Psoas muscle (tissue), 8 donors: Measurements from ENCODE around the gene NARF. TPM values are rescaled to one million over a fixed set of nuclear protein-coding genes. Genes with fewer than 3 reads are reported as not detected.

Source experiments
- ATAC-seq, 4 donors: fragments of 200-7000 bp; cut with Tn5 transposase; one replicate each; pipeline ENCODE4 v1.9.1; 2020; ENCODE audit warnings: moderate library complexity in 3 of 4, mild to moderate bottlenecking in 2 of 4
- DNase-seq, 2 donors: peaks; one replicate each; pipeline ENCODE4 v3.0.0-alpha.2; 2020
- H3K27ac ChIP-seq: fragments of 200-600 bp; one replicate; pipeline ENCODE4 v1.8.0; 2022
- H3K27me3 ChIP-seq, 3 donors: fragments of 200-600 bp in 1 of 3; one replicate each; pipeline versions ENCODE4 v1.6.1 to v1.8.0; 2013 to 2022; ENCODE audit warnings: low read length in 2 of 3, mild to moderate bottlenecking in 2 of 3, moderate library complexity in 1 of 3; ENCODE audit not compliant: insufficient read depth in 3 of 3
- H3K36me3 ChIP-seq, 2 donors: fragments of 200-600 bp in 1 of 2; one replicate each; pipeline versions ENCODE4 v1.6.1 to v1.8.0; 2013 to 2022; ENCODE audit warnings: low read depth in 1 of 2, mild to moderate bottlenecking in 1 of 2, moderate library complexity in 1 of 2; ENCODE audit not compliant: insufficient read depth in 1 of 2
- H3K4me1 ChIP-seq: fragments of 200-600 bp; one replicate; pipeline ENCODE4 v1.8.0; 2022
- H3K4me3 ChIP-seq: fragments of 200-600 bp; one replicate; pipeline ENCODE4 v1.8.0; 2022; ENCODE audit warnings: mild to moderate bottlenecking
- H3K9me3 ChIP-seq: fragments of 200-600 bp; one replicate; pipeline ENCODE4 v1.8.0; 2022
- WGBS, 3 donors: extraction: QIAGEN DNeasy Blood & Tissue Kit; methylation state at CpG; one replicate each; pipeline versions ENCODE4 v1.1.6 to v1.1.7; 2013; 5-methylcytosine and 5-hydroxymethylcytosine counted together
- intact Hi-C, 2 donors: fragments of 100-400 bp; cut with DNase I; formaldehyde crosslinking; loops; one replicate each; pipeline versions ENCODE4 v1.11.0 to v1.14.2; 2022
- polyA plus RNA-seq, 3 donors: library from polyadenylated mRNA; stranded (reverse); fragments of 200-250 nt; gene quantifications; one replicate each; pipeline ENCODE4 v1.2.3, GENCODE V29; 2013
- total RNA-seq, 4 donors: library from RNA; stranded (reverse); fragmentation: NEBNext Ultra II Directional in 2 of 4; extraction: Animal tissue kit (Norgen Biotek cat#: 25700) in 2 of 4; gene quantifications; one replicate each; pipeline versions ENCODE4 v1.2.1 to v1.2.4, GENCODE V29; 2021 to 2023
- TF ChIP-seq, protein P1 (sequence below): fragments of 200-600 bp; IDR thresholded peaks from one replicate; pipeline ENCODE4 v1.8.0; 2022; ENCODE audit warnings: antibody characterized with exemption
- donor health status: healthy with polysubstance abuse.
- donor health status: DM: no; HTN: no; CAD: no; lungs with moderate emphysema.
- donor health status: Bipolar disorder and iron deficiency.
- donor health status: healthy.
- donor health status: DM: yes; HTN: yes; CAD: no.
- donor health status: DM: no; HTN: no; CAD: no.
- donor health status: DM: no; HTN: no; CAD: no.
- donor health status: DM: yes; HTN: yes; CAD: no.

NARF gene
- total and polyA plus RNA-seq, 7 donors: 32.8 to 129 (median 43.1) TPM

DNA sequence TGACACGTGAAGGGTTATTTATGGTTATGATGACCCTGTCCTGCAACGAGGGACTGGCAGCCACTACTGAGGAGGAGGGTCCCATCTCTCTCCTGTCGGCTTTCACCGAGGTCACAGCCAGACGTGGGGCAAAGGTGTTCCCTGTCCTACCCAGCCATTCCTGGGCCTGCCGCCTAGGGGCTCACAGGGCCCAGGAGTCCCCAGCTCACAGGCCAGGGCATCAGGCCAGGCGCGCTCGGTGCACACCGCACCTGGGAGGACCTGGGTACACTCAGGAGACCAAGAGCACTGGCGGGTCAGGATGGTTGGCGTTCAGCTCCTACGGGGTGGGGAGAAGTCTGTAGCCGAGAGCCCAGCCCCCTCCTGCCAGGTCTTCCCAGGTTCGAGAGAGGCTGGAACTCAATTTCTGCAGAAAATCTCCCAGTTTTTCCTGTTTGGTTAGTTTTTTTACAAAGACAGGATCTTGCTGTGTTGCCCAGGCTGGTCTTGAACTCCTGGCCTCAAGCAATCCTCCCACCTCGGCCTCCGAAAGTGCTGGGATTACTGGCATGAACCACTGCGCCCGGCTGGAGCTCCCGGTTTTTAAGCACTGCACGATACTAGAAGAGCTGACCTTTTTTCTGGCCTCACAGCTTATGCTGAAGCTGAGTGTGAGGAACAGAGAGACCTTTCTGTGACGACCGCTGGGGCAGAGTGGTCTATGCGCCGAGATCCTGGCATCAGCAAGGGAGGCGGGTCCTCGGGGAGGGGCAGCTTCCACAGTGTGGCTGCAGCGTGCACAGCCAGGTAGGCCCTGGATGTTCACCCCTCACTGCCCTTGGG is 15.7 kb upstream of the NARF start:
- H3K9me3 ChIP-seq: no peaks in the 10 kb centered on the region
- no peak overlapping the region for H3K27ac ChIP-seq
- no peak for ATAC-seq
- no peak for DNase-seq
- H3K27me3 ChIP-seq: no peaks in the 10 kb centered on the region
- H3K36me3 ChIP-seq: peaks cover 0 to 59% of the 10 kb centered on the region in 2 donors
- H3K4me3 ChIP-seq: no peak overlapping the region
- WGBS, 3 donors: 84 to 88% (median 87%) methylated on average over 28 of the region's 28 CpGs
- intact Hi-C loops: loop anchor here in 1 of 2 donors (1.0 kb wide), 1 partner anchor 53 kb away; no protein-coding TSS in a partner anchor
- TF ChIP-seq, protein P1, sequence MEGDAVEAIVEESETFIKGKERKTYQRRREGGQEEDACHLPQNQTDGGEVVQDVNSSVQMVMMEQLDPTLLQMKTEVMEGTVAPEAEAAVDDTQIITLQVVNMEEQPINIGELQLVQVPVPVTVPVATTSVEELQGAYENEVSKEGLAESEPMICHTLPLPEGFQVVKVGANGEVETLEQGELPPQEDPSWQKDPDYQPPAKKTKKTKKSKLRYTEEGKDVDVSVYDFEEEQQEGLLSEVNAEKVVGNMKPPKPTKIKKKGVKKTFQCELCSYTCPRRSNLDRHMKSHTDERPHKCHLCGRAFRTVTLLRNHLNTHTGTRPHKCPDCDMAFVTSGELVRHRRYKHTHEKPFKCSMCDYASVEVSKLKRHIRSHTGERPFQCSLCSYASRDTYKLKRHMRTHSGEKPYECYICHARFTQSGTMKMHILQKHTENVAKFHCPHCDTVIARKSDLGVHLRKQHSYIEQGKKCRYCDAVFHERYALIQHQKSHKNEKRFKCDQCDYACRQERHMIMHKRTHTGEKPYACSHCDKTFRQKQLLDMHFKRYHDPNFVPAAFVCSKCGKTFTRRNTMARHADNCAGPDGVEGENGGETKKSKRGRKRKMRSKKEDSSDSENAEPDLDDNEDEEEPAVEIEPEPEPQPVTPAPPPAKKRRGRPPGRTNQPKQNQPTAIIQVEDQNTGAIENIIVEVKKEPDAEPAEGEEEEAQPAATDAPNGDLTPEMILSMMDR: no peak
- peaks cover 7% of the 10 kb centered on the region for H3K4me1 ChIP-seq

DNA sequence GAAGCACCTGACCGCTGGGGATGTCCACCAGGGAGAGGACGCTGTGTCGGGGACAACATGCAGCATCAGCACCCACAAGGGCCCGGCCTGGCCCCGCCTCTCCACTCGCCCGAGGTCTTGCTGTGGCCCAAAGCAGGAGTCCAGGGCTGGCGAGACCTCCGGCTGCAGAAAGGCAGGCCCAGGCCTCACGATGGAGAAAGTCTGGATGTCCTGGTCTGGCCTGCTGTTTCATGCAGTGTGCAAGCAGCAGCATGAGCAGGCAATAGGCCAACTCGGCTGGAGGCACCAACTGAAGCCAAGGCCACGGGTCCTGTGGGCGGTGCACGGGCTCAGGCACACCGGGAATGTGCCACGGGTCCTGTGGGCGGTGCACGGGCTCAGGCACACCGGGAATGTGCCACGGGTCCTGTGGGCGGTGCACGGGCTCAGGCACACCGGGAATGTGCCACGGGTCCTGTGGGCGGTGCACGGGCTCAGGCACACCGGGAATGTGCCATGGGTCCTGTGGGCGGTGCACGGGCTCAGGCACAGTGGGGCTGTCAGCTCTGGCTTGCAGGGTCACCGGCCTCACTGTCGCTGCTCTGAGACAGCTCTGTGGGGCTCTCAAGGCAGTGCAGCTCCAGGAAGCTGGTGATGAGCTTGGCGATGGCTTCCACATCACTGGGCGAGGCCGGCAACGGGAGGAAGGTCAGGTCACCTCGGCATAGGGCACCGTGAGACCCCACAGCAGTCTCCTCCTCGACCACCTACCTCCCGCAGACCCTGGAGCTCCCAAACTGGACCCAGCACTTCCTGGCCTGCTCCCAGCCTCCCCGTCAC is 14.9 kb upstream of the NARF start:
- Histone ChIP-seq H3K4me3 (no peak overlapping the region), H3K4me1 (peaks cover 7% of the 10 kb centered on the region), H3K27ac (no peak overlapping the region), H3K27me3 (no peaks in the 10 kb centered on the region), H3K36me3 (peaks cover 0 to 53% of the 10 kb centered on the region in 2 donors), H3K9me3 (no peaks in the 10 kb centered on the region)
- DNase-seq: no peak
- WGBS, 3 donors: 74 to 85% (median 80%) methylated on average over 27 to 35 of the region's 40 CpGs
- TF ChIP-seq, protein P1: no peak
- peak in 1 of 4 donors; percentile 6 for ATAC-seq
- intact Hi-C loops: loop anchor here in 1 of 2 donors (1.0 kb wide), 1 partner anchor 53 kb away; no protein-coding TSS in a partner anchor

DNA sequence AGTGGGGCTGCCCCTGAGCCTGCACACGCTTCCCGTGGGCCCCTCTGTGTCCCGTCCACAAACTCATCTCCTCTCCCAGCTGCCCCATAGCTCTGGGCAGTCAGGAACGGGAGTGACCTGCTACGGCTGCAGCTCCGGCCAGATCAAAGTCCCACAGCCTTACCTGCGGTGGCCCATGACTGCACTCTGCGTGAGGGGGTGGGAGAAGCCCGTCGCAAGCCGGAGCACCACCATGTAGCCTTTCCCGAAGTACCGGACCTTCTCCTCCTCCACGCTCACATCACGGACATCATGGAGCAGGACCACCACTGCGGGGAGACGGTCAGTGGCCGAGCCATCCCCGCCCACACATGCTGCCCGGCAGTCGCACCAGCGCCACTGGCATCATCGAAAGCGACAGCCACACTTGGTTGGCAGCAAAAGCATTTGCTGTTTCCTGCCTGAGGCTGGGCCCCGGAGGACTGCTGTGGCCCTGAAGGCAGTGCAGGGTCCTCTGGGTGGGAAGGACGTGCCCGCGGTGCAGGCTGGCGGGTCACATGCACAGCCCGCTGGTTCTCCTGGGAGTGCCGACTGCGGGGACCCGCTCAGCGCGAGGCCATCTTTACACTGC is 14.2 kb upstream of the NARF start:
- Histone ChIP-seq H3K4me3 (no peak overlapping the region), H3K27ac (no peak overlapping the region), H3K4me1 (peaks cover 7% of the 10 kb centered on the region), H3K9me3 (no peaks in the 10 kb centered on the region), H3K36me3 (peaks cover 0 to 49% of the 10 kb centered on the region in 2 donors), H3K27me3 (no peaks in the 10 kb centered on the region)
- 90 to 92% (median 91%) methylated on average over 35 of the region's 35 CpGs for WGBS, 3 donors
- TF ChIP-seq, protein P1: no peak
- intact Hi-C loops: no loop called here
- ATAC-seq: no peak
- no peak for DNase-seq

DNA sequence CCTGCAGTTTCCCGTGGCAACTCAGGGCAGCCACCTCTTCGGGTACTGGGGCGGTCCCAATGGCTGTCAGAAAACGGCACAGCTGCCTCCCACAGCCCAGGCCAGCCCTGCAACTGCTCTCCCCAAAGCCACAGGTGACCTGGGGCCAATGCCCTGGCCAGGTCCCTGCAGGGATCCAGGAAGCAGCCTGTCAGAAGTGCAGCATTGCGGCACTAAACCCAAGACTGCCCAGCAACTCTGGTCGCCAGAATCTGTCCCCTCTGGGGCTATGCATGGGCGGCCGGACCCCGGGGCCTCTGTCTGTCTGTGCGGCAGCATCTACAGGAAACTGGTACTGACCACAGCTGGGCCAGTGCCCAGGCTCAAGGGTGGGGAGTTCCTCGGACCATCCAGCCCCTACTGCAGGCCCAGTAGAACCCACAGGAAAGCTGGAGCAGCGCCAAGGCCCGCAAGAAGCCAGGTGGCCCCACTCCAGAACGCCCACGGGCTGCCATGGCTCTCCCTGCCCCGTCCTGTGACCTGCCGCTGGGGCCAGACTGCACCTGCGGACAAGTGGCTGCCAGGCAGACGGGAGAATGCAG is 13.5 kb upstream of the NARF start:
- Histone ChIP-seq H3K27me3 (no peaks in the 10 kb centered on the region), H3K4me3 (no peak overlapping the region), H3K27ac (no peak overlapping the region), H3K9me3 (no peaks in the 10 kb centered on the region), H3K4me1 (peaks cover 7% of the 10 kb centered on the region), H3K36me3 (peaks cover 0 to 42% of the 10 kb centered on the region in 2 donors)
- ATAC-seq: no peak
- no peak for DNase-seq
- intact Hi-C loops: no loop called here
- WGBS, 3 donors: 51 to 59% (median 53%) methylated on average over 18 to 19 of the region's 19 CpGs
- TF ChIP-seq, protein P1: no peak
